NCI-H187 treated with DMSO at 0.1 percent for 48 hours (cell line): ENCODE data around the gene PMP22.
"Not testable (repeated sequence)": the region's sequence is repeated elsewhere in the genome, so short reads cannot be mapped to it uniquely, and the experiment has no call there.

Experiments
- DNase-seq: peaks from one replicate; lab custom pipeline; 2025; lab: John Stamatoyannopoulos, UW

Gene PMP22

GRCh38 chr17:15255713-15256454 is 9.2 kb downstream of the PMP22 start:
- DNase-seq = no peak

GRCh38 chr17:15250135-15250860 is 14.8 kb downstream of the PMP22 start:
- no peak for DNase-seq

- DNase-seq = no peak
Measured at GRCh38 chr17:15249487-15249886, 15.6 kb downstream of the PMP22 start.

GRCh38 chr17:15247891-15248529 is 17.1 kb downstream of the PMP22 start:
- DNase-seq = no peak

GRCh38 chr17:15245054-15245453 is 20.1 kb downstream of the PMP22 start:
- no peak for DNase-seq

GRCh38 chr17:15240644-15241043 is 24.5 kb downstream of the PMP22 start:
- DNase-seq = no peak

GRCh38 chr17:15239491-15239890 is 25.6 kb downstream of the PMP22 start:
- no peak for DNase-seq

- no peak for DNase-seq
Measured at GRCh38 chr17:15238676-15239422, 26.3 kb downstream of the PMP22 start.

GRCh38 chr17:15238057-15238456 is 27.1 kb downstream of the PMP22 start:
- DNase-seq = no peak

GRCh38 chr17:15237106-15237425 is 28.1 kb downstream of the PMP22 start:
- no peak for DNase-seq

GRCh38 chr17:15236281-15237105 is 28.6 kb downstream of the PMP22 start:
- DNase-seq = no peak

- no peak for DNase-seq
Measured at GRCh38 chr17:15233971-15234370, 31.2 kb downstream of the PMP22 start.

GRCh38 chr17:15233022-15233805 is 31.9 kb downstream of the PMP22 start:
- DNase-seq = no peak

- DNase-seq = no peak
Measured at GRCh38 chr17:15232517-15232915, 32.6 kb downstream of the PMP22 start.

- DNase-seq = no peak
Measured at GRCh38 chr17:15231851-15232516, 33.1 kb downstream of the PMP22 start.

GRCh38 chr17:15230866-15231265 is 34.3 kb downstream of the PMP22 start:
- DNase-seq = no peak

GRCh38 chr17:15221827-15222226 is 43.3 kb downstream of the PMP22 start:
- not testable (repeated sequence) for DNase-seq

GRCh38 chr17:15220785-15221184 is 44.3 kb downstream of the PMP22 start:
- no peak for DNase-seq

GRCh38 chr17:15216481-15216880 is 48.6 kb downstream of the PMP22 start:
- DNase-seq = no peak

- no peak for DNase-seq
Measured at GRCh38 chr17:15213381-15214087, 51.6 kb downstream of the PMP22 start.
